Measurements from ENCODE around the gene FGF14. TPM values are rescaled to one million over a fixed set of nuclear protein-coding genes. Genes with fewer than 3 reads are reported as not detected.

FGF14 gene
- total RNA-seq, 2 donors from 2014 or later: 0.14 TPM

- Histone ChIP-seq H3K36me3 (no peaks in the 10 kb centered on the region), H3K27ac (peak overlapping the region in 1 of 2 donors; percentile 28), H3K27me3 (replicated peaks; ENCODE audit: insufficient read depth) (no peaks in the 10 kb centered on the region), H3K4me3 (no peak overlapping the region), H3K4me1 (ENCODE audit: control insufficient read depth in 1 of 2, low read depth in 2 of 2) (peaks cover 5 to 22% of the 10 kb centered on the region in 2 donors), H3K9me3 (no peaks in the 10 kb centered on the region)
- ATAC-seq (ENCODE audit: insufficient number of reproducible peaks, low FRiP score, low read depth) (peak; percentile 26), DNase-seq (ENCODE audit: low spot score) (no peak)
- TF ChIP-seq, protein P1, sequence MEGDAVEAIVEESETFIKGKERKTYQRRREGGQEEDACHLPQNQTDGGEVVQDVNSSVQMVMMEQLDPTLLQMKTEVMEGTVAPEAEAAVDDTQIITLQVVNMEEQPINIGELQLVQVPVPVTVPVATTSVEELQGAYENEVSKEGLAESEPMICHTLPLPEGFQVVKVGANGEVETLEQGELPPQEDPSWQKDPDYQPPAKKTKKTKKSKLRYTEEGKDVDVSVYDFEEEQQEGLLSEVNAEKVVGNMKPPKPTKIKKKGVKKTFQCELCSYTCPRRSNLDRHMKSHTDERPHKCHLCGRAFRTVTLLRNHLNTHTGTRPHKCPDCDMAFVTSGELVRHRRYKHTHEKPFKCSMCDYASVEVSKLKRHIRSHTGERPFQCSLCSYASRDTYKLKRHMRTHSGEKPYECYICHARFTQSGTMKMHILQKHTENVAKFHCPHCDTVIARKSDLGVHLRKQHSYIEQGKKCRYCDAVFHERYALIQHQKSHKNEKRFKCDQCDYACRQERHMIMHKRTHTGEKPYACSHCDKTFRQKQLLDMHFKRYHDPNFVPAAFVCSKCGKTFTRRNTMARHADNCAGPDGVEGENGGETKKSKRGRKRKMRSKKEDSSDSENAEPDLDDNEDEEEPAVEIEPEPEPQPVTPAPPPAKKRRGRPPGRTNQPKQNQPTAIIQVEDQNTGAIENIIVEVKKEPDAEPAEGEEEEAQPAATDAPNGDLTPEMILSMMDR (IDR thresholded peaks at IDR 0.05): no peak
Observed at GRCh38 chr13:102295316-102296048, 106.4 kb downstream of the FGF14 start.

GRCh38 chr13:102294407-102295018 is 107.3 kb downstream of the FGF14 start:
- H3K36me3 ChIP-seq: no peaks in the 10 kb centered on the region
- peaks cover 5 to 22% of the 10 kb centered on the region in 2 donors for H3K4me1 ChIP-seq (ENCODE audit: control insufficient read depth in 1 of 2, low read depth in 2 of 2)
- TF ChIP-seq, protein P1 (IDR thresholded peaks at IDR 0.05): no peak
- DNase-seq (ENCODE audit: low spot score) (no peak), ATAC-seq (ENCODE audit: insufficient number of reproducible peaks, low FRiP score, low read depth) (no peak)
- no peaks in the 10 kb centered on the region for H3K9me3 ChIP-seq
- no peak overlapping the region for H3K4me3 ChIP-seq
- H3K27ac ChIP-seq: peak overlapping the region in 1 of 2 donors; percentile 28
- H3K27me3 ChIP-seq (replicated peaks; ENCODE audit: insufficient read depth): no peaks in the 10 kb centered on the region

GRCh38 chr13:102293723-102294122 is 108.1 kb downstream of the FGF14 start:
- H3K27ac ChIP-seq: no peak overlapping the region
- TF ChIP-seq, protein P1 (IDR thresholded peaks at IDR 0.05): no peak
- ATAC-seq (ENCODE audit: insufficient number of reproducible peaks, low FRiP score, low read depth): no peak

DNA sequence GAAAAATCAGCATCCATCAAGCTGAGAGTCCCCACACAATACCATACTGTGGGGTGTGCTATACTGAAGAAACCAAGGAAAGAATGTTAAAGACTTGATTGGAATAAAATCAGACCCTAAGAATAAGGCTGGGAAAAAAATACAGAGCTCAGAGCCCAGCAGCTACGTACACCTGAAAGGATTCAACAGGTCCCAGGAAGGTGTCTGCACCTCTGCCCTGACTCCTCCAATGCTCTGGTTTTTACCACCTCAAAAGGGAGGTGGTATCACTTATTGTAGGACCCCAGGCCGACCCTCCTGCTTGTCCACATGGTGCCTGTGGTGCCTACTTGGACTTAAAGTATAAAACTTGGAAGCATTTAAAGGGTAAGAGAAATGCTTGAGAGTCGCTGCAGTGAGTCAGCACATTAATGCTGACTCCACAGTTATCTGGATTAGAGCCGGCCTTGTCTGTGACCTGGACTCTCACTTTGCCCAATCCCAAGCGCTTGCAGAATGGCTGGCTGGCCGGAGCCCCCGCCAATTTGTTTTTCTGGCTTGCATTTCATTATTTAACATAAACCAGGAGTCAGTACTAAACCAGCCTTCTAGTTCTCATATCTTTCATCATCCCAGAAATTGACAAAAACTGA is 110.1 kb downstream of the FGF14 start:
- DNase-seq (ENCODE audit: low spot score) (no peak), ATAC-seq (ENCODE audit: insufficient number of reproducible peaks, low FRiP score, low read depth) (no peak)
- H3K4me1 ChIP-seq (ENCODE audit: control insufficient read depth in 1 of 2, low read depth in 2 of 2): peaks cover 5 to 22% of the 10 kb centered on the region in 2 donors
- no peaks in the 10 kb centered on the region for H3K36me3 ChIP-seq
- TF ChIP-seq, protein P1 (IDR thresholded peaks at IDR 0.05): no peak
- no peak overlapping the region for H3K4me3 ChIP-seq
- H3K27ac ChIP-seq: no peak overlapping the region
- H3K27me3 ChIP-seq (replicated peaks; ENCODE audit: insufficient read depth): no peaks in the 10 kb centered on the region
- no peaks in the 10 kb centered on the region for H3K9me3 ChIP-seq

More at GRCh38 chr13:102293723-102294122, 108.1 kb downstream of the FGF14 start:
- Histone ChIP-seq H3K4me3 (no peak overlapping the region), H3K9me3 (no peaks in the 10 kb centered on the region), H3K4me1 (ENCODE audit: control insufficient read depth in 1 of 2, low read depth in 2 of 2) (peaks cover 5 to 22% of the 10 kb centered on the region in 2 donors), H3K27me3 (replicated peaks; ENCODE audit: insufficient read depth) (no peaks in the 10 kb centered on the region), H3K36me3 (no peaks in the 10 kb centered on the region)
- no peak for DNase-seq (ENCODE audit: low spot score)

DNA sequence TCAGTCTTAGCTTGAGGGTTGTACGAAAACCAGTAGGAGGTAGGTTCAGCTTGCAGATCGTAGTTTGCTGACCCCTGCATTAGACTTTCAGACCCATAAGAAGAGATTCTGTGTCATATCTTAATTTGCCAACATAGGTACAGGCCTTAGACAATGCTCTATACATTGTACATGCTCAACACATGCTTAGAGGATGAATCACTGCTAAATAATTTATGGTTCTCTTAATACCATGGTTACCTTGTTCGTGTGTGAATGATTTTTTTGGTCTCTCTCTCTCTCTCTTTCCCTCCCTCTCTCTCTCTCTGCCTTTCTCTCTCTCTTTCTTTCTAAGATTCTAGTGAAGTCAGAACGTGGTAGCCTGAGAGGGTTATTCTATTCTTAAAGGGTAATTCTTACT is 112.2 kb downstream of the FGF14 start:
- H3K27ac ChIP-seq: no peak overlapping the region
- no peak overlapping the region for H3K4me3 ChIP-seq
- no peaks in the 10 kb centered on the region for H3K27me3 ChIP-seq (replicated peaks; ENCODE audit: insufficient read depth)
- H3K36me3 ChIP-seq: no peaks in the 10 kb centered on the region
- DNase-seq (ENCODE audit: low spot score): no peak
- peaks cover 3 to 13% of the 10 kb centered on the region in 2 donors for H3K4me1 ChIP-seq (ENCODE audit: control insufficient read depth in 1 of 2, low read depth in 2 of 2)
- TF ChIP-seq, protein P1 (IDR thresholded peaks at IDR 0.05): no peak
- H3K9me3 ChIP-seq: no peaks in the 10 kb centered on the region
- ATAC-seq (ENCODE audit: insufficient number of reproducible peaks, low FRiP score, low read depth): no peak
